ENCODE results near the gene HDX.
A peak's percentile ranks its signal among the peaks of the same experiment; 100 is the strongest.

Gene HDX

DNA sequence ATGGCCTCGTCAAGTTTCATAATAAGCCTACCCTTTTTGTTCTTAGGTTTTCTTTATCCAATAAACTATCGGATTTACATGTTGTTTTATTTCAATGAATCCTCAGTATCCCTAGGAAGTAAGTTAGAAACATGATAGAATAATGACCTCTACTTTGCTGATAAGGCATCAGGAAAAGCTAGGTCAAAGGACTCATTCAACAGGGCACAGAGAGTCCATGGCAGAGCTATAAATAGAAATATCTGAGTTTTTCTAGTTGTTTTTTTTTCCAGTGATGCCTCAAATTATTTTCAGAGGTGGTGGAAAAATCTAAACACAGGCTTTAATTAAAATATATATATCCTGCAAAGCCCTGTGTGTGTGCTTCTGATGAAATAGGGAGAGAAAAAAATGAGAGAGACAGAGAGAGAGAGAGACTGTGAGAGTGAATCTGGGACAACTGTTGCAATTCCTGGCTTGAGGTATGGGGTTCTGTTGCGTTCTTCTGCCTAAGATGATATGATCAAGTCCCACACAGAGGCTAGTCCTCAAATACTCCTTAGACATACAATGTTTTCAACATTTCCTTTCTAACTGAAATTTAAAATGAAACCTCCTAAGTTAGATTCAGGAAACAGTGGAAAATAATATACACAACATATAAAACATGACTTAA lies 139.9 kb downstream of the HDX start:
- peaks cover 17% of the 10 kb centered on the region for H3K9me3 Mint-ChIP-seq
- H3K4me1 Mint-ChIP-seq: no peaks in the 10 kb centered on the region
- no peak overlapping the region for H3K4me3 Mint-ChIP-seq
- peaks cover 6% of the 10 kb centered on the region for H3K36me3 Mint-ChIP-seq (ENCODE audit: low read depth)
- no peaks in the 10 kb centered on the region for H3K27me3 Mint-ChIP-seq (ENCODE audit: low read depth)
- H3K27ac Mint-ChIP-seq: peak overlapping the region in 1 of 3 experiments; percentile 27
- no peak for TF ChIP-seq CTCF (IDR thresholded peaks at IDR 0.05; ENCODE audit: unreplicated experiment in 3 of 3)

DNA sequence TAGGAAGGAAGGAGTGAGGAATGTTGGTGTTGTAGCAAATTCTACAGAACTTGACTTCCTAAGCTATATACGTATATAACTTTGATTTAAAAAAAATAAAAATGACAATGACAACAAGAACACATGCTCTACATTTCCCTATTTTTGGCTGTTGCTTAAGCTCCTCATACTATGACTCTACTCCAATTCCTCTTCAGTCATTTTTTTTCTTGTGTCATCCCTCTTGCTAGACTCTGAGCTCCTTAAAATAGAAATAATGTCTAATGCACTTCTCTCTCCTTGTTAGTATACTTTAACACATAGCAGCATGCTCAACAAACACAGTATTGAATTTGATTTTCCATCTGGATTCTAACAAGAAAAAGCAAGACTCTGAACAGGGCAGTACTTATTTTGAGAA lies 144.0 kb downstream of the HDX start:
- Mint-ChIP-seq H3K4me3 (no peak overlapping the region), H3K27ac (no peak overlapping the region), H3K9me3 (no peaks in the 10 kb centered on the region), H3K36me3 (ENCODE audit: low read depth) (no peaks in the 10 kb centered on the region), H3K27me3 (ENCODE audit: low read depth) (no peaks in the 10 kb centered on the region), H3K4me1 (no peaks in the 10 kb centered on the region)
- no peak for TF ChIP-seq CTCF (IDR thresholded peaks at IDR 0.05; ENCODE audit: unreplicated experiment in 3 of 3)

- no peaks in the 10 kb centered on the region for H3K27me3 Mint-ChIP-seq (ENCODE audit: low read depth)
- no peaks in the 10 kb centered on the region for H3K9me3 Mint-ChIP-seq
- H3K27ac Mint-ChIP-seq: no peak overlapping the region
Observed at GRCh38 chrX:84357296-84357695, 145.0 kb downstream of the HDX start.

DNA sequence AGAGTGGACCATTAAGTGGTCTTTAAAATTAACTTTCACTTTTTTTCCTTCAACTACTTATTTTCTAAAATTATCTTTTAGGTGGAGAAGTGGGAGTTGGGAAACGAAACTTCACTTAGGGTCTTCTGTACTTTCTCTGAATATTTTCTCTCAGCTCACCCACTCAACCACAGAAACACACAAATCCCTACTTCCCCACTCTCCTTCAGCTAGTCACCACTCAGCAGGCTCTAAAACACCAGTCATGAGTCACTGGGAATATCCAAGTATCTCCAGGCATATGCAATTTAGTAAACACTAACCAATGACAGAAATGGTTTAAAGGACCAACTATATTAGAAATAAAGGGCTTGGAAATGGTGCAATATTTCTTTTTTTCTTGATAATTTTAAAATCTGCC lies 161.3 kb downstream of the HDX start:
- Mint-ChIP-seq H3K27ac (no peak overlapping the region), H3K27me3 (ENCODE audit: low read depth) (no peaks in the 10 kb centered on the region), H3K36me3 (ENCODE audit: low read depth) (no peaks in the 10 kb centered on the region), H3K9me3 (no peaks in the 10 kb centered on the region), H3K4me3 (no peak overlapping the region), H3K4me1 (no peaks in the 10 kb centered on the region)
- TF ChIP-seq CTCF (IDR thresholded peaks at IDR 0.05; ENCODE audit: unreplicated experiment in 3 of 3): no peak

More at GRCh38 chrX:84357296-84357695, 145.0 kb downstream of the HDX start:
- no peaks in the 10 kb centered on the region for H3K4me1 Mint-ChIP-seq
- no peaks in the 10 kb centered on the region for H3K36me3 Mint-ChIP-seq (ENCODE audit: low read depth)
- no peak for TF ChIP-seq CTCF (IDR thresholded peaks at IDR 0.05; ENCODE audit: unreplicated experiment in 3 of 3)
- no peak overlapping the region for H3K4me3 Mint-ChIP-seq

DNA sequence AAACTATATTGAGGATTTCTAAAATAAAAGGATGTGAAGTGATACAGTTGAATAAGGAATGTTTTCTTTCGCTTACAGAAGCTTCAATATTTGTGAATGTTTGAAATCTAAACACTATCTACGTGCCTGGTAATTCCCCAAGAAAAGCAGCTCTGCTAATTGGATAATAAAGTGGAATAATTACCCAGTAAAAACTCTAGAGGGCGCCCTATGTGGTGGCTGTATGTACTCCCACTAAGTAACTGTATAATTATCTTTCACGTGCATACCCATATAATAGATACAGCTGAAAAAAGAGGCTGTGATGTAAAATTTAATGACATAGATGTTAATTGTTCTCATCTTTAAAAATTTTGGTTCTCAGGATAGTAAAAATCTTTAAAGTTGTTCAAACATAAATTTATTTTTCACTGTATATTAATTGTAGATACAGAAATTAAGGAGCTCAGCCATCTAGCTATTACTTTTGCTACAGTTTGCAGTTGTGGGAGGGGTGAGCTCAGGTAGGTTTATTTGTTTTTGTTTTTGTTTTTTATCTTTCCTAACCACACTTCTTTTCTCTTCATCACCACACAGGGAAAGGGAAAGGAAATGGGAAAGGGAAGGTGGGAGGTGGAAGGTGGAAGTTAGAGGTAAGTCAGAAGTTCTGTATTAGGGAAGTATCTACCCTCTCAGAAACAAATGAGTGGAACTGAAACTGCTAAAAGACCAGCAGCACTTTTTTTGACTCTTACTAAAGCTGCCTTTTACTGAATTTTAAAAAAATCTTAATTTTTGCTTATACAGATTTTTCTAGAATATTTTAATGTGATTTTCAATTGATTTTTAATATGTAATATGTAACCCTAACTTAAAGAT lies 162.5 kb downstream of the HDX start:
- Mint-ChIP-seq H3K27ac (no peak overlapping the region), H3K27me3 (ENCODE audit: low read depth) (no peaks in the 10 kb centered on the region), H3K4me3 (no peak overlapping the region), H3K9me3 (no peaks in the 10 kb centered on the region), H3K4me1 (peaks cover 4% of the 10 kb centered on the region), H3K36me3 (ENCODE audit: low read depth) (no peaks in the 10 kb centered on the region)
- TF ChIP-seq CTCF (IDR thresholded peaks at IDR 0.05; ENCODE audit: unreplicated experiment in 3 of 3): peak in 2 of 3 experiments; percentile 31 to 46
